ENCODE data around the gene VPS4A. TPM values are rescaled to one million over a fixed set of nuclear protein-coding genes. Genes with fewer than 3 reads are reported as not detected.

The VPS4A gene
- total and polyA plus RNA-seq, 2 of the 4 experiments (the other 2 are of a cell fraction), result 23.3 to 25.2 TPM

- H3K18ac ChIP-seq (ENCODE audit: low read depth, low read length), result no peak overlapping the region
- peaks cover 39% of the 10 kb centered on the region for H4K20me1 ChIP-seq (ENCODE audit: insufficient read depth, low read length)
- peaks cover 56% of the 10 kb centered on the region for H3K36me3 ChIP-seq (ENCODE audit: control insufficient read depth, insufficient read depth, low read length)
- DNase-seq (no peak), ATAC-seq (ENCODE audit: low read depth) (no peak)
- H2AK5ac ChIP-seq (ENCODE audit: low read depth, low read length), result no peak overlapping the region
- H3K4me2 ChIP-seq (ENCODE audit: low read depth, low read length), result no peak overlapping the region
- H3K56ac ChIP-seq (ENCODE audit: extremely low read depth, insufficient read depth, low read length), result no peak overlapping the region
- no peak overlapping the region for H2BK15ac ChIP-seq (ENCODE audit: low read depth, low read length)
- no peak overlapping the region for H3K9ac ChIP-seq (ENCODE audit: low read depth, low read length)
- no peak overlapping the region for H3K23ac ChIP-seq (ENCODE audit: low read depth, low read length)
- no peak overlapping the region for H4K5ac ChIP-seq (ENCODE audit: low read depth, low read length)
- no peak overlapping the region for H3K14ac ChIP-seq (replicated peaks; ENCODE audit: low read depth, low read length)
- no peak overlapping the region for H2BK120ac ChIP-seq (ENCODE audit: low read depth, low read length)
- H2BK5ac ChIP-seq (ENCODE audit: low read depth, low read length, poor library complexity, severe bottlenecking), result no peak overlapping the region
- no peaks in the 10 kb centered on the region for H3K9me3 ChIP-seq (ENCODE audit: control insufficient read depth, insufficient read depth, low read length)
- WGBS, 2 experiments (ENCODE audit: extremely low coverage in 2 of 2, insufficient read length in 1 of 2), result 96% methylated on average over 25 of the region's 30 CpGs; no CpG with 5 or more reads in 1 of the 2 experiments
- intact Hi-C loops (cut with micrococcal nuclease), result no loop called here
- no peak overlapping the region for H3K27ac ChIP-seq (ENCODE audit: insufficient read depth, low read length)
- H3K27me3 ChIP-seq (ENCODE audit: control insufficient read depth, insufficient read depth, low read length), result no peaks in the 10 kb centered on the region
- H4K91ac ChIP-seq (ENCODE audit: insufficient read depth, low read depth, low read length), result no peak overlapping the region
- H2AFZ ChIP-seq (replicated peaks; ENCODE audit: low read length, poor library complexity), result no peak overlapping the region
- no peak overlapping the region for H2BK20ac ChIP-seq (ENCODE audit: low read depth, low read length)
- CTCF ChIA-PET, result no interaction called here
- H3K4me1 ChIP-seq (ENCODE audit: control insufficient read depth, insufficient read depth, low read length), result peaks cover 4% of the 10 kb centered on the region
- no peak overlapping the region for H3K4me3 ChIP-seq (ENCODE audit: insufficient read depth, low read depth, low read length)
- no peak overlapping the region for H3K4ac ChIP-seq (ENCODE audit: low read depth, low read length)
- no TSS peak for BruUV-seq (replicated peaks)
- H4K8ac ChIP-seq (ENCODE audit: low read depth in 2 of 2, low read length in 2 of 2), result no peak overlapping the region
- H3K79me1 ChIP-seq (ENCODE audit: low read depth in 1 of 2, low read length in 2 of 2), result peaks cover 31 to 73% of the 10 kb centered on the region in 2 experiments
- 0 out of 2 replicates have a peak, but pooled peaks cover 3% of the 10 kb centered on the region for H3K9me1 ChIP-seq (ENCODE audit: insufficient read depth, low read length)
- in situ Hi-C loops (cut with MboI; ENCODE audit: low sequenced_read_pairs), result no loop called here
- dilution Hi-C loops (cut with HindIII; ENCODE audit: low sequenced_read_pairs, unreplicated experiment), result no loop called here
- POLR2A ChIA-PET (ENCODE audit: unreplicated experiment), result no interaction called here
- no peak overlapping the region for H2AK9ac ChIP-seq (replicated peaks; ENCODE audit: low read depth, low read length, poor library complexity)
- TF ChIP-seq NFE2L2 (IDR thresholded peaks at IDR 0.05; ENCODE audit: low read depth, low read length) (no peak), RFX5 (IDR thresholded peaks at IDR 0.05; ENCODE audit: low read depth, low read length) (no peak), CEBPB (IDR thresholded peaks at IDR 0.05; ENCODE audit: low read depth, low read length) (no peak), MAFK (IDR thresholded peaks at IDR 0.05; ENCODE audit: low read depth, low read length) (no peak)
Observed at GRCh38 chr16:69315486-69316311, 4.5 kb downstream of the VPS4A start.

Measured in IMR-90 (cell line).